Caco-2 (cell line): ENCODE data around the gene PATZ1. TPM values are rescaled to one million over a fixed set of nuclear protein-coding genes. Genes with fewer than 3 reads are reported as not detected.

ENCODE experiments used
- BruUV-seq: library from RNA; stranded (reverse); fragments of 400-500 nt; replicated peaks from 2 replicates; lab custom pipeline; 2021; lab: Mats Ljungman, UMichigan
- CTCF ChIA-PET: fragments of 300-600 bp; sonication (Branson Sonifier 250); formaldehyde crosslinking; loops from one replicate; lab custom pipeline; 2022; ENCODE audit warnings: antibody characterized with exemption; lab: Charles Lee
- POLR2A ChIA-PET: fragments of 300-600 bp; sonication (Branson Sonifier 250); formaldehyde crosslinking; loops from one replicate; lab custom pipeline; 2022; ENCODE audit warnings: antibody characterized with exemption; lab: Charles Lee
- DNase-seq, 2 experiments: peaks; one replicate each; pipeline versions ENCODE4 v3.0.0 to v3.0.0-alpha.2; 2020 to 2022
- H3K27me3 ChIP-seq: replicated peaks from 2 replicates; pipeline ENCODE4 v1.6.0; 2011; ENCODE audit warnings: low read length; ENCODE audit not compliant: control insufficient read depth, insufficient read depth
- H3K36me3 ChIP-seq: 2 replicates; pipeline ENCODE4 v1.5.1; 2011; ENCODE audit warnings: low read length; ENCODE audit not compliant: control insufficient read depth, insufficient read depth
- H3K4me1 ChIP-seq: fragments of 250-450 bp; sonication (Bioruptor Pico); 2 replicates; pipeline ENCODE4 v1.5.1; 2020; ENCODE audit warnings: mild to moderate bottlenecking
- H3K4me3 ChIP-seq: 2 replicates; pipeline ENCODE4 v1.5.1; 2011; ENCODE audit warnings: low read depth, mild to moderate bottlenecking, control low read depth, low read length
- H3K9me3 ChIP-seq: fragments of 250-450 bp; sonication (Bioruptor Pico); 2 replicates; pipeline ENCODE4 v1.5.1; 2020; ENCODE audit warnings: mild to moderate bottlenecking, moderate library complexity
- H3K27ac Mint-ChIP-seq: one replicate; pipeline ENCODE4 v1.8.0; 2022; ENCODE audit warnings: mixed read lengths; ENCODE audit not compliant: unreplicated experiment
- H3K27me3 Mint-ChIP-seq: one replicate; pipeline ENCODE4 v1.8.0; 2022; ENCODE audit warnings: mixed read lengths; ENCODE audit not compliant: insufficient read depth, unreplicated experiment
- H3K36me3 Mint-ChIP-seq: one replicate; pipeline ENCODE4 v1.8.0; 2022; ENCODE audit warnings: mild to moderate bottlenecking, mixed read lengths; ENCODE audit not compliant: insufficient read depth, unreplicated experiment
- H3K4me1 Mint-ChIP-seq: one replicate; pipeline ENCODE4 v1.8.0; 2022; ENCODE audit warnings: low read depth, mixed read lengths; ENCODE audit not compliant: unreplicated experiment
- H3K4me3 Mint-ChIP-seq: one replicate; pipeline ENCODE4 v1.8.0; 2022; ENCODE audit warnings: mild to moderate bottlenecking, moderate library complexity, mixed read lengths; ENCODE audit not compliant: unreplicated experiment
- H3K9me3 Mint-ChIP-seq: one replicate; pipeline ENCODE4 v1.8.0; 2022; ENCODE audit warnings: mixed read lengths; ENCODE audit not compliant: unreplicated experiment
- CTCF ChIP-seq, 2 experiments: fragments of 200-600 bp in 1 of 2; IDR thresholded peaks; 1 replicate in 1 of 2; 2 replicates in 1 of 2; pipeline versions ENCODE4 v1.5.1 to v1.8.0; 2011 to 2022; ENCODE audit warnings: antibody characterized with exemption in 1 of 2, control low read depth in 1 of 2, inconsistent platforms in 1 of 2, low read depth in 1 of 2, low read length in 1 of 2, mild to moderate bottlenecking in 1 of 2, moderate library complexity in 1 of 2; ENCODE audit not compliant: insufficient read depth in 1 of 2, severe bottlenecking in 1 of 2, unreplicated experiment in 1 of 2
- intact Hi-C: fragments of 100-400 bp; cut with micrococcal nuclease; formaldehyde crosslinking; loops from one replicate; pipeline ENCODE4 v1.10.0; 2022; ENCODE audit not compliant: unreplicated experiment
- total RNA-seq: library from RNA; stranded (reverse); gene quantifications from 2 replicates; pipeline ENCODE4 v1.2.3, GENCODE V29; 2022

Gene PATZ1
- total RNA-seq, 1 experiment from 2014 or later, result 40.9 TPM

GRCh38 chr22:31333641-31334040 lies 12.5 kb downstream of the PATZ1 start:
- DNase-seq, result no peak
- peaks cover 64% of the 10 kb centered on the region for H3K36me3 Mint-ChIP-seq
- Histone ChIP-seq H3K4me3 (no peak overlapping the region), H3K4me1 (no peaks in the 10 kb centered on the region), H3K9me3 (no peaks in the 10 kb centered on the region), H3K27me3 (no peaks in the 10 kb centered on the region), H3K36me3 (peaks cover 1% of the 10 kb centered on the region; the same call in 1 of the 2 replicates)
- no peaks in the 10 kb centered on the region for H3K9me3 Mint-ChIP-seq
- intact Hi-C loops, result no loop called here
- H3K4me1 Mint-ChIP-seq, result no peaks in the 10 kb centered on the region
- ChIA-PET CTCF (no interaction called here), POLR2A (no interaction called here)
- no peak overlapping the region for H3K27ac Mint-ChIP-seq
- H3K27me3 Mint-ChIP-seq, result no peaks in the 10 kb centered on the region
- H3K4me3 Mint-ChIP-seq, result no peak overlapping the region
- BruUV-seq, result no TSS peak
- TF ChIP-seq CTCF (IDR thresholded peaks at IDR 0.05; ENCODE audit: insufficient read depth in 1 of 2, low read depth in 1 of 2, low read length in 1 of 2, severe bottlenecking in 1 of 2, unreplicated experiment in 1 of 2), result no peak

- Histone ChIP-seq H3K4me1 (no peaks in the 10 kb centered on the region), H3K36me3 (peaks cover 1% of the 10 kb centered on the region), H3K9me3 (no peaks in the 10 kb centered on the region), H3K27me3 (no peaks in the 10 kb centered on the region), H3K4me3 (no peak overlapping the region)
- BruUV-seq, result no TSS peak
- POLR2A ChIA-PET, result interaction anchor here (0.7 kb wide), 1 partner anchor 89 kb away, joined by 8 read pairs; no protein-coding TSS in a partner anchor
- Mint-ChIP-seq H3K36me3 (peaks cover 68% of the 10 kb centered on the region), H3K4me3 (no peak overlapping the region), H3K27ac (no peak overlapping the region), H3K9me3 (no peaks in the 10 kb centered on the region), H3K4me1 (no peaks in the 10 kb centered on the region), H3K27me3 (no peaks in the 10 kb centered on the region)
- intact Hi-C loops, result no loop called here
- no peak for TF ChIP-seq CTCF (IDR thresholded peaks at IDR 0.05; ENCODE audit: insufficient read depth in 1 of 2, low read depth in 1 of 2, low read length in 1 of 2, severe bottlenecking in 1 of 2, unreplicated experiment in 1 of 2)
- CTCF ChIA-PET, result no interaction called here
- DNase-seq, result no peak
Observed at GRCh38 chr22:31332886-31333285, 13.3 kb downstream of the PATZ1 start.

- Mint-ChIP-seq H3K36me3 (peaks cover 72% of the 10 kb centered on the region), H3K27ac (no peak overlapping the region), H3K9me3 (no peaks in the 10 kb centered on the region), H3K4me1 (no peaks in the 10 kb centered on the region), H3K4me3 (no peak overlapping the region), H3K27me3 (no peaks in the 10 kb centered on the region)
- BruUV-seq, result no TSS peak
- no peak overlapping the region for H3K4me3 ChIP-seq
- H3K4me1 ChIP-seq, result no peaks in the 10 kb centered on the region
- no peak for DNase-seq
- no peaks in the 10 kb centered on the region for H3K9me3 ChIP-seq
- no peak for TF ChIP-seq CTCF (IDR thresholded peaks at IDR 0.05; ENCODE audit: insufficient read depth in 1 of 2, low read depth in 1 of 2, low read length in 1 of 2, severe bottlenecking in 1 of 2, unreplicated experiment in 1 of 2)
- CTCF ChIA-PET, result no interaction called here
- no peaks in the 10 kb centered on the region for H3K27me3 ChIP-seq
- peaks cover 1% of the 10 kb centered on the region for H3K36me3 ChIP-seq
- intact Hi-C loops, result no loop called here
- POLR2A ChIA-PET, result no interaction called here
Observed at GRCh38 chr22:31332010-31332409, 14.1 kb downstream of the PATZ1 start.
